ENCODE data around the gene PI4KB. TPM values are rescaled to one million over a fixed set of nuclear protein-coding genes. Genes with fewer than 3 reads are reported as not detected.

The PI4KB gene
- total and polyA plus RNA-seq, 2 of the 13 experiments (the other 11 are each of a cell fraction or from before 2014, with no cell fraction given): 19.5 to 29.3 TPM

DNA sequence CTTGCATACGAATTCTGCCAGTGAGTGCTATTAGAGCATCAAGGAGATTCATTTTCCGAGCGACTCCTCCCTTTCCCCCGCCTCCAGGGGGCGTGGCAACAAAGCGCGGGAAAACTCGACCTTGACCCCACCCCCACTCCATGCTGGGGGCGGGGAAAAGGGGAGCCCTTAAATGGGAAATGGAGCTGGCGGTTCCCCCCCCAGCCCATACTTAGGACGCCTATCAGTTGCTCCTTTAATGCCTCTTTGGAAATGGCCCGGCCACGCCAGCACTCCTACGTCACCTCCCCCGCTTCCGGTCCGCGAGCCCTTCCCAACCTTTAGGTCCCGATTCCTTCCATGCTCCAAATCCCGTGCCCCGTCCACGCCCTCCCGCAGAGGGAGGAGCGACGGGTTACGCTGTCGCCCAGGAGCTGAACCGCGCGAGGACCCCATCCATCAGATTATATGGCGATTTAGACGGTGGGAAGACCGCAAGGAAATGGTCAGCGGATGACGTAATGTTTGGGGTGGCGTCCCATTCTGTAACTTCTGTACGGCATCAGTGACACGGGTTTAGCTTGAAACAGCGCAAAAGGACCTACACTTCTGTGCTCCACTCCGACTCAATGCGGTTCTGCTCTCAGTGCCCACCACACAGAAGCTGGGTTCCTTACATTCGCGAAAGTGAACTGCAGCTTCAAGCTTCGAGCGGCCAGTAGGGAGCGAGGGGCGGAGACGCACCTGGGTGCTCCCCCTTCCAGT, 45.8 kb downstream of the PI4KB start (continued):
- TF ChIP-seq HNF4G (IDR thresholded peaks at IDR 0.05; ENCODE audit: borderline replicate concordance, low read depth, low read length) (peak; percentile 24; the same call in 1 of the 2 replicates), HNF4G (CRISPR knock-in tag; IDR thresholded peaks at IDR 0.05; ENCODE audit: borderline replicate concordance, low read depth) (peak; percentile 17; the same call in 1 of the 2 replicates), CHD4 (IDR thresholded peaks at IDR 0.05; ENCODE audit: borderline replicate concordance, low read length) (no peak; the same call in 1 of the 2 replicates), SYNCRIP (IDR thresholded peaks at IDR 0.05; ENCODE audit: insufficient read depth, low read depth, low read length) (no peak), ZNF788 (CRISPR knock-in tag; IDR thresholded peaks at IDR 0.05; ENCODE audit: borderline replicate concordance) (peak; percentile 59; the same call in 1 of the 2 replicates), ZNF274 (CRISPR knock-in tag; IDR thresholded peaks at IDR 0.05) (peak; percentile 77), TBL1XR1 (IDR thresholded peaks at IDR 0.05; ENCODE audit: borderline replicate concordance, low read length, partially characterized antibody) (peak; percentile 7), MTA1 (CRISPR knock-in tag; IDR thresholded peaks at IDR 0.05; ENCODE audit: borderline replicate concordance) (peak; percentile 63; the same call in 1 of the 2 replicates), POGZ (CRISPR knock-in tag; IDR thresholded peaks at IDR 0.05) (peak; percentile 32; the same call in 1 of the 2 replicates), ZNF235 (CRISPR knock-in tag; IDR thresholded peaks at IDR 0.05; ENCODE audit: borderline replicate concordance) (peak; percentile 50), ZNF546 (CRISPR knock-in tag; conservative IDR thresholded peaks at IDR 0.05) (0 out of 2 replicates have a peak, but pooled peaks have one; percentile 46), SNAI1 (CRISPR knock-in tag; IDR thresholded peaks at IDR 0.05; ENCODE audit: borderline replicate concordance) (no peak), ZBTB20 (CRISPR knock-in tag; IDR thresholded peaks at IDR 0.05; ENCODE audit: borderline replicate concordance, low read depth) (peak; percentile 77; the same call in 1 of the 2 replicates), MXI1 (IDR thresholded peaks at IDR 0.05; ENCODE audit: borderline replicate concordance, low read depth, low read length) (peak; percentile 53; the same call in 2 of the 3 replicates)
- TF ChIP-seq, protein P1, sequence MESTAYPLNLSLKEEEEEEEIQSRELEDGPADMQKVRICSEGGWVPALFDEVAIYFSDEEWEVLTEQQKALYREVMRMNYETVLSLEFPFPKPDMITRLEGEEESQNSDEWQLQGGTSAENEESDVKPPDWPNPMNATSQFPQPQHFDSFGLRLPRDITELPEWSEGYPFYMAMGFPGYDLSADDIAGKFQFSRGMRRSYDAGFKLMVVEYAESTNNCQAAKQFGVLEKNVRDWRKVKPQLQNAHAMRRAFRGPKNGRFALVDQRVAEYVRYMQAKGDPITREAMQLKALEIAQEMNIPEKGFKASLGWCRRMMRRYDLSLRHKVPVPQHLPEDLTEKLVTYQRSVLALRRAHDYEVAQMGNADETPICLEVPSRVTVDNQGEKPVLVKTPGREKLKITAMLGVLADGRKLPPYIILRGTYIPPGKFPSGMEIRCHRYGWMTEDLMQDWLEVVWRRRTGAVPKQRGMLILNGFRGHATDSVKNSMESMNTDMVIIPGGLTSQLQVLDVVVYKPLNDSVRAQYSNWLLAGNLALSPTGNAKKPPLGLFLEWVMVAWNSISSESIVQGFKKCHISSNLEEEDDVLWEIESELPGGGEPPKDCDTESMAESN (CRISPR knock-in tag; conservative IDR thresholded peaks at IDR 0.05): peak; percentile 51
- TF ChIP-seq, protein P2, sequence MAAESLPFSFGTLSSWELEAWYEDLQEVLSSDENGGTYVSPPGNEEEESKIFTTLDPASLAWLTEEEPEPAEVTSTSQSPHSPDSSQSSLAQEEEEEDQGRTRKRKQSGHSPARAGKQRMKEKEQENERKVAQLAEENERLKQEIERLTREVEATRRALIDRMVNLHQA (CRISPR knock-in tag; IDR thresholded peaks at IDR 0.05): no peak
- TF ChIP-seq, protein P3, sequence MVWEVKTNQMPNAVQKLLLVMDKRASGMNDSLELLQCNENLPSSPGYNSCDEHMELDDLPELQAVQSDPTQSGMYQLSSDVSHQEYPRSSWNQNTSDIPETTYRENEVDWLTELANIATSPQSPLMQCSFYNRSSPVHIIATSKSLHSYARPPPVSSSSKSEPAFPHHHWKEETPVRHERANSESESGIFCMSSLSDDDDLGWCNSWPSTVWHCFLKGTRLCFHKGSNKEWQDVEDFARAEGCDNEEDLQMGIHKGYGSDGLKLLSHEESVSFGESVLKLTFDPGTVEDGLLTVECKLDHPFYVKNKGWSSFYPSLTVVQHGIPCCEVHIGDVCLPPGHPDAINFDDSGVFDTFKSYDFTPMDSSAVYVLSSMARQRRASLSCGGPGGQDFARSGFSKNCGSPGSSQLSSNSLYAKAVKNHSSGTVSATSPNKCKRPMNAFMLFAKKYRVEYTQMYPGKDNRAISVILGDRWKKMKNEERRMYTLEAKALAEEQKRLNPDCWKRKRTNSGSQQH (CRISPR knock-in tag; IDR thresholded peaks at IDR 0.05; ENCODE audit: low read depth): peak; percentile 38; the same call in 1 of the 2 replicates
- TF ChIP-seq, protein P4, sequence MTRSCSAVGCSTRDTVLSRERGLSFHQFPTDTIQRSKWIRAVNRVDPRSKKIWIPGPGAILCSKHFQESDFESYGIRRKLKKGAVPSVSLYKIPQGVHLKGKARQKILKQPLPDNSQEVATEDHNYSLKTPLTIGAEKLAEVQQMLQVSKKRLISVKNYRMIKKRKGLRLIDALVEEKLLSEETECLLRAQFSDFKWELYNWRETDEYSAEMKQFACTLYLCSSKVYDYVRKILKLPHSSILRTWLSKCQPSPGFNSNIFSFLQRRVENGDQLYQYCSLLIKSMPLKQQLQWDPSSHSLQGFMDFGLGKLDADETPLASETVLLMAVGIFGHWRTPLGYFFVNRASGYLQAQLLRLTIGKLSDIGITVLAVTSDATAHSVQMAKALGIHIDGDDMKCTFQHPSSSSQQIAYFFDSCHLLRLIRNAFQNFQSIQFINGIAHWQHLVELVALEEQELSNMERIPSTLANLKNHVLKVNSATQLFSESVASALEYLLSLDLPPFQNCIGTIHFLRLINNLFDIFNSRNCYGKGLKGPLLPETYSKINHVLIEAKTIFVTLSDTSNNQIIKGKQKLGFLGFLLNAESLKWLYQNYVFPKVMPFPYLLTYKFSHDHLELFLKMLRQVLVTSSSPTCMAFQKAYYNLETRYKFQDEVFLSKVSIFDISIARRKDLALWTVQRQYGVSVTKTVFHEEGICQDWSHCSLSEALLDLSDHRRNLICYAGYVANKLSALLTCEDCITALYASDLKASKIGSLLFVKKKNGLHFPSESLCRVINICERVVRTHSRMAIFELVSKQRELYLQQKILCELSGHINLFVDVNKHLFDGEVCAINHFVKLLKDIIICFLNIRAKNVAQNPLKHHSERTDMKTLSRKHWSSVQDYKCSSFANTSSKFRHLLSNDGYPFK (CRISPR knock-in tag; IDR thresholded peaks at IDR 0.05; ENCODE audit: borderline replicate concordance): peak; percentile 95

Data from HepG2 (cell line).